ENCODE results near the gene RASD2.
"Not testable (repeated sequence)": the region's sequence is repeated elsewhere in the genome, so short reads cannot be mapped to it uniquely, and the experiment has no call there.

Gene RASD2

GRCh38 chr22:35540595-35541253, at the start of gene RASD2:
TSS of gene RASD2 (plus strand) at chr22:35540831. CDS start at chr22:35546810, 5,979 bp downstream.
- no peak for DNase-seq

GRCh38 chr22:35491061-35491907, 49.3 kb upstream of the RASD2 start:
- DNase-seq, result not testable (repeated sequence)

- DNase-seq, result no peak
Measured at GRCh38 chr22:35491908-35492380, 48.7 kb upstream of the RASD2 start.

GRCh38 chr22:35493074-35493473, 47.6 kb upstream of the RASD2 start:
- no peak for DNase-seq

- not testable (repeated sequence) for DNase-seq
Measured at GRCh38 chr22:35495711-35496110, 44.9 kb upstream of the RASD2 start.

GRCh38 chr22:35496768-35497312, 43.8 kb upstream of the RASD2 start:
- DNase-seq, result no peak

GRCh38 chr22:35498026-35498800, 42.4 kb upstream of the RASD2 start:
- no peak for DNase-seq

- no peak for DNase-seq
Measured at GRCh38 chr22:35502836-35503235, 37.8 kb upstream of the RASD2 start.

- no peak for DNase-seq
Measured at GRCh38 chr22:35505399-35506258, 35.0 kb upstream of the RASD2 start.

- DNase-seq, result no peak
Measured at GRCh38 chr22:35506259-35506570, 34.4 kb upstream of the RASD2 start.

GRCh38 chr22:35507851-35508250, 32.8 kb upstream of the RASD2 start:
- not testable (repeated sequence) for DNase-seq

- DNase-seq, result no peak
Measured at GRCh38 chr22:35509451-35509850, 31.2 kb upstream of the RASD2 start.

GRCh38 chr22:35509960-35510359, 30.7 kb upstream of the RASD2 start:
- no peak for DNase-seq

GRCh38 chr22:35510481-35510934, 30.1 kb upstream of the RASD2 start:
- peak; percentile 59 for DNase-seq

- DNase-seq, result no peak
Measured at GRCh38 chr22:35510951-35511350, 29.7 kb upstream of the RASD2 start.

- DNase-seq, result no peak
Measured at GRCh38 chr22:35514366-35514765, 26.3 kb upstream of the RASD2 start.

- not testable (repeated sequence) for DNase-seq
Measured at GRCh38 chr22:35515952-35516351, 24.7 kb upstream of the RASD2 start.

- DNase-seq, result no peak
Measured at GRCh38 chr22:35516723-35517122, 23.9 kb upstream of the RASD2 start.

- no peak for DNase-seq
Measured at GRCh38 chr22:35517207-35517606, 23.4 kb upstream of the RASD2 start.

GRCh38 chr22:35517769-35518530, 22.7 kb upstream of the RASD2 start:
- no peak for DNase-seq

GRCh38 chr22:35518811-35519210, 21.8 kb upstream of the RASD2 start:
- no peak for DNase-seq

Measured in fibroblast of skin of right quadriceps (primary cell).